Right lobe of liver (tissue), 4 donors: ENCODE results near the gene RUFY4.

Experiments
- POLR2A ChIP-seq: fragments of 450-650 bp; IDR thresholded peaks from one replicate; pipeline ENCODE4 v1.6.1; 2017; ENCODE audit warnings: antibody characterized with exemption, mild to moderate bottlenecking
- TF ChIP-seq, protein P1 (sequence below), 4 donors: fragments of 200-600 bp in 3 of 4; fragments of 450-650 bp in 1 of 4; IDR thresholded peaks; one replicate each; pipeline versions ENCODE4 v1.5.1 to v1.8.0; 2016 to 2022; ENCODE audit warnings: antibody characterized with exemption in 4 of 4, mild to moderate bottlenecking in 2 of 4
- donor health status: DM: no; HTN: no; CAD: no.
- donor health status: DM: no; HTN: no; CAD: no.
- donor health status: DM: no; HTN: yes; CAD: no.

DNA sequence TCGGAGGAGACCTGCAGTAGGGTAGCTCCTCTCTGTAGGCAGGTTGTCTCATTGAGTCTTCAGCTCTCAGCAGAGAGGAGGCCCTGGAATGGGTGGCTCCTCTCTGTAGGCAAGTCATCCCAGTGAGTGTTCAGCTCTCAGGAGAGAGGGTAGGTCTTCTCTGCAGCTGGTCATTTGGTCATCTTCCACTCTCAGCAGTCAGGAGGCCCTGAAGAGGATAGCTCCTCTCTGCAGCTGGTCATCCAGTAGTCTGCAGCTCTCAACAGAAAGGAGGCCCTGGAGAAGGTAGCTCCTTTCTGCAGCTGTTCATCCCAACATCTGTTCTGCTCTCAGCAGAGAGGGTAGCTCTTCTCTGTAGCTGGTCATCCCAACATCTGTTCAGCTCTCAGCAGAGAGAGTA, 26.0 kb upstream of the RUFY4 start:
- TF ChIP-seq, protein P1, sequence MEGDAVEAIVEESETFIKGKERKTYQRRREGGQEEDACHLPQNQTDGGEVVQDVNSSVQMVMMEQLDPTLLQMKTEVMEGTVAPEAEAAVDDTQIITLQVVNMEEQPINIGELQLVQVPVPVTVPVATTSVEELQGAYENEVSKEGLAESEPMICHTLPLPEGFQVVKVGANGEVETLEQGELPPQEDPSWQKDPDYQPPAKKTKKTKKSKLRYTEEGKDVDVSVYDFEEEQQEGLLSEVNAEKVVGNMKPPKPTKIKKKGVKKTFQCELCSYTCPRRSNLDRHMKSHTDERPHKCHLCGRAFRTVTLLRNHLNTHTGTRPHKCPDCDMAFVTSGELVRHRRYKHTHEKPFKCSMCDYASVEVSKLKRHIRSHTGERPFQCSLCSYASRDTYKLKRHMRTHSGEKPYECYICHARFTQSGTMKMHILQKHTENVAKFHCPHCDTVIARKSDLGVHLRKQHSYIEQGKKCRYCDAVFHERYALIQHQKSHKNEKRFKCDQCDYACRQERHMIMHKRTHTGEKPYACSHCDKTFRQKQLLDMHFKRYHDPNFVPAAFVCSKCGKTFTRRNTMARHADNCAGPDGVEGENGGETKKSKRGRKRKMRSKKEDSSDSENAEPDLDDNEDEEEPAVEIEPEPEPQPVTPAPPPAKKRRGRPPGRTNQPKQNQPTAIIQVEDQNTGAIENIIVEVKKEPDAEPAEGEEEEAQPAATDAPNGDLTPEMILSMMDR (IDR thresholded peaks at IDR 0.05), result no peak
- no peak for TF ChIP-seq POLR2A
